ENCODE measurements around the gene LRRK2.

LRRK2 gene

DNA sequence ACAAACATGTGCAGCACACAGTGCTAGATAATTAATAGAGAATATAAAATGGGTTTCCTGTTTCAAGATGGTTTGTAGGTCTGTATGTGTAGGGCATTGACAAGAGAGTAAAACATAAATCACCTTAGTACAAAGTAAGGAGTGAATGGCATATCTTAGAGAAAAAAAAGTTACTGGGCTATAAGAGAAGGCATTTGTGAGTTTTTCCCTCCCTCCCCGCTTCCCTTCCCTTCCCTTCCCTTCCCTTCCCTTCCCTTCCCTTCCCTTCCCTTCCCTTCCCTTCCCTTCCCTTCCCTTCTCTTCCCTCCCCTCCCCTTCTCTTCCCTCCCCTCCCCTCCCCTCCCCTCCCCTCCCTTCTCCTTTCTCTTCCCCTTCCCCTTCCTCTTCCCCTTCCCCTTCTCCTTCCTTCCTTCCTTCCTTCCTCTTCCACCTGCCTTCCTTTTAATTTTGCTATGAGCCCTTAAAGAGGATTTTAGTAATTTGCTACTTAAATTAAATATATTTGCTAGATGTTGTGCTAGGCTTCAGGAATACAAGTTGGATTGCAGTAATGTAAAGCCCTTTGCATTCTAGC lies 57.1 kb downstream of the LRRK2 start:
- Histone ChIP-seq H3K4me3 (ENCODE audit: low read length) (no peak overlapping the region), H3K27ac (ENCODE audit: low read length) (no peak overlapping the region), H3K27me3 (ENCODE audit: control insufficient read depth, insufficient read depth, low read length) (no peaks in the 10 kb centered on the region), H3K9me3 (ENCODE audit: control insufficient read depth, insufficient read depth, low read length) (no peaks in the 10 kb centered on the region), H3K4me1 (ENCODE audit: control insufficient read depth, insufficient read depth, low read length) (no peaks in the 10 kb centered on the region), H3K36me3 (ENCODE audit: control insufficient read depth, insufficient read depth, low read length) (no peaks in the 10 kb centered on the region)
- no peak for DNase-seq (ENCODE audit: low read depth, low spot score)
- WGBS (ENCODE audit: insufficient coverage, insufficient read length): no CpG with 5 or more reads among the region's 1 CpG

DNA sequence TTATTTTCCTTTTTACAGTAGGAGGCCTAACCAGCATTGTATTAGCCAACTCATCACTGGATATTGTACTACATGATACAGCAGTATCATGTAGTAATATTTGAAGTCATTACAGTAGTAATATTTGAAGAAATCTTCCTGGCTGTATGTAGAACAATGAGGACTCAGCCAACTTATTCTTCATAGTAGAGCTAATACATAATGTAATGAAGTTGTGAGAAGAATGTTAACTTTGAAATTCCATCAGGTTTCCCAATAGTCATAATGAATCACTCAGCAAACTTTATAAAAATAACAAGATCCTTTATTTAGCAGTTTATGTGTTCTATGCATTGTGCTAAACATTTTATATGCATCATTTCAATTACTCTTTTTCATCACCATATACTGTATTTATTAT lies 61.8 kb downstream of the LRRK2 start:
- H3K9me3 ChIP-seq (ENCODE audit: control insufficient read depth, insufficient read depth, low read length): no peaks in the 10 kb centered on the region
- H3K4me3 ChIP-seq (ENCODE audit: low read length): no peak overlapping the region
- DNase-seq (ENCODE audit: low read depth, low spot score): no peak
- H3K36me3 ChIP-seq (ENCODE audit: control insufficient read depth, insufficient read depth, low read length): no peaks in the 10 kb centered on the region
- no peak overlapping the region for H3K27ac ChIP-seq (ENCODE audit: low read length)
- no peaks in the 10 kb centered on the region for H3K27me3 ChIP-seq (ENCODE audit: control insufficient read depth, insufficient read depth, low read length)
- H3K4me1 ChIP-seq (ENCODE audit: control insufficient read depth, insufficient read depth, low read length): no peaks in the 10 kb centered on the region

DNA sequence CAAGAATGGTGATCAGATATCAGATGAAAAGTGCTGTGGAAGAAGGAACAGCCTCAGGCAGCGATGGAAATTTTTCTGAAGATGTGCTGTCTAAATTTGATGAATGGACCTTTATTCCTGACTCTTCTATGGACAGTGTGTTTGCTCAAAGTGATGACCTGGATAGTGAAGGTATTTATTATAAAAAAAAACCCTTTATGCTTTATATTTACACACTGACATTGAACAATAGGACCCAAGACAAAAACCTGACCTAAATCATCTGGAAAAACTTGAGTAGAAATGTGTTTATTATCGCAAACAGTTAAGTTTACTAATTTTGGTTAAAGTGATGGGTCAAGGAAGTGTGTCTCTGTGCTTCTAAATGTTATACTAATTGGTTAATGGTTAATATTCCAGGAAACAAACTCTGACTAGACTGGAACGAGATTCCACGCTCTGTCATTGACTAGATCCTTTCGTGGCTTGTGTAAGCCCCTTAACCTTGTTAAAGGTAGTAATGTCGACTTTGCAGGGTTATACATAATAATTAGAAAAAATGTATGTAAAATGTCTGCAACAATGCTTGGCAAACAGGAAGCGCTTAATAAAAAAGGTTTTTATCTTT lies 62.7 kb downstream of the LRRK2 start:
- Histone ChIP-seq H3K27me3 (ENCODE audit: control insufficient read depth, insufficient read depth, low read length) (no peaks in the 10 kb centered on the region), H3K4me1 (ENCODE audit: control insufficient read depth, insufficient read depth, low read length) (no peaks in the 10 kb centered on the region), H3K36me3 (ENCODE audit: control insufficient read depth, insufficient read depth, low read length) (no peaks in the 10 kb centered on the region), H3K27ac (ENCODE audit: low read length) (no peak overlapping the region), H3K9me3 (ENCODE audit: control insufficient read depth, insufficient read depth, low read length) (no peaks in the 10 kb centered on the region), H3K4me3 (ENCODE audit: low read length) (no peak overlapping the region)
- no peak for DNase-seq (ENCODE audit: low read depth, low spot score)
- no CpG with 5 or more reads among the region's 7 CpGs for WGBS (ENCODE audit: insufficient coverage, insufficient read length)

DNA sequence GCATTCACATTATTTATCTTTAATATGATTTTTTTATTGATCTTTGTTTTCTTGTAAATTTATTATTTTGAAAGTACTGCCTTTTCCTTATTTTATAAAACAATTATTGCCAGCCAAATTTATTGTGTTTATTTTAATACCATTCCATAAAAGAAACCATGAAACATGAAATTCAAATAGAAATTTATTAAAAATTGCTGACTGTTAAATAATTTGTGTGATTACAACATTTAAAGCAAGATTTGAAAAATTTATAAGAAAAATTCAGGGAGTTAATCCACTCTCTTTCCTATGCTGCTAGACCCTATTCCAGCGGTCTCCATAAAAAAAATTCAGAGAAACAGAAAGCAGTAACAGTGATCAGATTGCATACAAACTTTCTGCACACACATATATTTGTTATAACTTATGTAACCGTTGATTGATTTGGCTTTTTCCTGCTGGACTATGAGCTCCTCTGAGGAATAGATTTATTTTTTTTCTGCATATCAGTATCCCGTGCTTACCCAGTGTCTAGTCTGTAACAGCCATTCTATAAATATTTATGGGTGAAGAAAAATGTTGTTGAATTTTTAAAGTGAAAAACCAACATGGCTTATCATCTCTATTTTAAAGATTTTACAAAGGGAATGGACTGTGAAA lies 68.1 kb downstream of the LRRK2 start:
- Histone ChIP-seq H3K4me3 (ENCODE audit: low read length) (no peak overlapping the region), H3K36me3 (ENCODE audit: control insufficient read depth, insufficient read depth, low read length) (no peaks in the 10 kb centered on the region), H3K9me3 (ENCODE audit: control insufficient read depth, insufficient read depth, low read length) (no peaks in the 10 kb centered on the region), H3K27ac (ENCODE audit: low read length) (no peak overlapping the region), H3K27me3 (ENCODE audit: control insufficient read depth, insufficient read depth, low read length) (no peaks in the 10 kb centered on the region), H3K4me1 (ENCODE audit: control insufficient read depth, insufficient read depth, low read length) (no peaks in the 10 kb centered on the region)
- no peak for DNase-seq (ENCODE audit: low read depth, low spot score)
- no CpG with 5 or more reads among the region's 3 CpGs for WGBS (ENCODE audit: insufficient coverage, insufficient read length)

DNA sequence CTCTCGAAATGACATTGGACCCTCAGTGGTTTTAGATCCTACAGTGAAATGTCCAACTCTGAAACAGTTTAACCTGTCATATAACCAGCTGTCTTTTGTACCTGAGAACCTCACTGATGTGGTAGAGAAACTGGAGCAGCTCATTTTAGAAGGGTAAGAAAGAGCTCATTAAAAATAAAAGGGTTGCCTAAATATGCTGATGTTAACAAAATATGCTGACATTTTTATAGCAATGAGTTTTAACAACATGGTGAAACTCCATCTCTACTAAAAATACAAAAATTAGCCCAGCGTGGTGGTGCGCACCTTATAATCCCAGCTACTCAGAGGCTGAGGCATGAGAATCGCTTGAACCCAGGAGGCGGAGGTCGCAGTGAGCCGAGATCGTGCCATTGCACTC lies 73.5 kb downstream of the LRRK2 start:
- no peaks in the 10 kb centered on the region for H3K9me3 ChIP-seq (ENCODE audit: control insufficient read depth, insufficient read depth, low read length)
- H3K27me3 ChIP-seq (ENCODE audit: control insufficient read depth, insufficient read depth, low read length): no peaks in the 10 kb centered on the region
- WGBS (ENCODE audit: insufficient coverage, insufficient read length): no CpG with 5 or more reads among the region's 8 CpGs
- no peak overlapping the region for H3K27ac ChIP-seq (ENCODE audit: low read length)
- no peak for DNase-seq (ENCODE audit: low read depth, low spot score)
- H3K36me3 ChIP-seq (ENCODE audit: control insufficient read depth, insufficient read depth, low read length): no peaks in the 10 kb centered on the region
- no peaks in the 10 kb centered on the region for H3K4me1 ChIP-seq (ENCODE audit: control insufficient read depth, insufficient read depth, low read length)
- H3K4me3 ChIP-seq (ENCODE audit: low read length): no peak overlapping the region

DNA sequence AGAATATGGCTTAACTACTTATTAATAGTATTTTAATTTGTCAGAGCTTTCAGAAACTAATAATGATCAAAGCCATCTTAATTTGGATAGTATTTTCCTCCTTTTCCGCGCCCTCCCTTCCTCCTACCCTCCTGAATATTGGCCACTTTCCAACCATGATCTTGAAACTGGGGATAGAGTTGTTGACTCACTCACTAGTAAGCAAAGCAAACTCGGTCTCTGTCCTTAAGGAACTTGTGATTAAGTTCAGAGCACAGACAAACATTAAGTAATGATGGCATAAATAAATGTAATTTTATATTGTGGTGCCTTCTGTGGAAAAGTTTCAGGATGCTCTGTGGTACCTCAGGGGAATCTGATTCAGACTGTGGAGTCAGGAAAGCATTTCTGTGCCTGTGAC lies 75.7 kb downstream of the LRRK2 start:
- no peak overlapping the region for H3K27ac ChIP-seq (ENCODE audit: low read length)
- no CpG with 5 or more reads among the region's 3 CpGs for WGBS (ENCODE audit: insufficient coverage, insufficient read length)
- no peak for DNase-seq (ENCODE audit: low read depth, low spot score)

DNA sequence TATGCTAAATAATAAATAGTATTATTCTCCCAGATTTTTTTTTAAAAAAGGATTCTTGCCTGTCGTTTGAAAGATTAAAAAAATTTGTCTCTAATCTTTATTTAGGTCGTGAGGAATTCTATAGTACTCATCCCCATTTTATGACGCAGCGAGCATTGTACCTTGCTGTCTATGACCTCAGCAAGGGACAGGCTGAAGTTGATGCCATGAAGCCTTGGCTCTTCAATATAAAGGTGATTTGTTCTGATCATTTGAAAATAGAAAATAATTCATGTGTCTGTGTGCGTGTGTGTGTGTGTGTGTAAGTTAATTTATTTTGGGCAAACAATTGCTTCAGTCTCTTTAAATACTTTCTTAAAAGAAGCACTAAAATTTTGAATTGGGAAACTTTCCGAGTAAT lies 84.2 kb downstream of the LRRK2 start:
- WGBS (ENCODE audit: insufficient coverage, insufficient read length): no CpG with 5 or more reads among the region's 6 CpGs
- Histone ChIP-seq H3K9me3 (ENCODE audit: control insufficient read depth, insufficient read depth, low read length) (no peaks in the 10 kb centered on the region), H3K27ac (ENCODE audit: low read length) (no peak overlapping the region), H3K4me1 (ENCODE audit: control insufficient read depth, insufficient read depth, low read length) (no peaks in the 10 kb centered on the region), H3K36me3 (ENCODE audit: control insufficient read depth, insufficient read depth, low read length) (no peaks in the 10 kb centered on the region), H3K27me3 (ENCODE audit: control insufficient read depth, insufficient read depth, low read length) (no peaks in the 10 kb centered on the region), H3K4me3 (ENCODE audit: low read length) (no peak overlapping the region)
- no peak for DNase-seq (ENCODE audit: low read depth, low spot score)

More for the DNA sequence above, 75.7 kb downstream of the LRRK2 start:
- Histone ChIP-seq H3K4me3 (ENCODE audit: low read length) (no peak overlapping the region), H3K4me1 (ENCODE audit: control insufficient read depth, insufficient read depth, low read length) (no peaks in the 10 kb centered on the region), H3K9me3 (ENCODE audit: control insufficient read depth, insufficient read depth, low read length) (no peaks in the 10 kb centered on the region), H3K27me3 (ENCODE audit: control insufficient read depth, insufficient read depth, low read length) (no peaks in the 10 kb centered on the region), H3K36me3 (ENCODE audit: control insufficient read depth, insufficient read depth, low read length) (no peaks in the 10 kb centered on the region)

DNA sequence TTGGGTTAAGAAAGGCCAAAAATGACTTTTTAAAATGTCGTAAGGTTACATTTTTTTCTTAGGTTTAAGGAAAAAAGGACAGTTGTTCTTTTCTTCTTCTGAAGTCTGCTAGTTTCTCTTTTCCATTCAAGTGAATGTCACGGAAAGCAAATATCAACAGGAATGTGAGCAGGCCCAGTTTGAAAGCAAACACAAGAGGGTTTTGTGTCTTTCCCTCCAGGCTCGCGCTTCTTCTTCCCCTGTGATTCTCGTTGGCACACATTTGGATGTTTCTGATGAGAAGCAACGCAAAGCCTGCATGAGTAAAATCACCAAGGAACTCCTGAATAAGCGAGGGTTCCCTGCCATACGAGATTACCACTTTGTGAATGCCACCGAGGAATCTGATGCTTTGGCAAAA lies 85.4 kb downstream of the LRRK2 start:
- no peaks in the 10 kb centered on the region for H3K4me1 ChIP-seq (ENCODE audit: control insufficient read depth, insufficient read depth, low read length)
- no CpG with 5 or more reads among the region's 9 CpGs for WGBS (ENCODE audit: insufficient coverage, insufficient read length)
- H3K4me3 ChIP-seq (ENCODE audit: low read length): no peak overlapping the region
- no peak for DNase-seq (ENCODE audit: low read depth, low spot score)
- no peaks in the 10 kb centered on the region for H3K36me3 ChIP-seq (ENCODE audit: control insufficient read depth, insufficient read depth, low read length)
- no peak overlapping the region for H3K27ac ChIP-seq (ENCODE audit: low read length)
- H3K27me3 ChIP-seq (ENCODE audit: control insufficient read depth, insufficient read depth, low read length): no peaks in the 10 kb centered on the region
- no peaks in the 10 kb centered on the region for H3K9me3 ChIP-seq (ENCODE audit: control insufficient read depth, insufficient read depth, low read length)

DNA sequence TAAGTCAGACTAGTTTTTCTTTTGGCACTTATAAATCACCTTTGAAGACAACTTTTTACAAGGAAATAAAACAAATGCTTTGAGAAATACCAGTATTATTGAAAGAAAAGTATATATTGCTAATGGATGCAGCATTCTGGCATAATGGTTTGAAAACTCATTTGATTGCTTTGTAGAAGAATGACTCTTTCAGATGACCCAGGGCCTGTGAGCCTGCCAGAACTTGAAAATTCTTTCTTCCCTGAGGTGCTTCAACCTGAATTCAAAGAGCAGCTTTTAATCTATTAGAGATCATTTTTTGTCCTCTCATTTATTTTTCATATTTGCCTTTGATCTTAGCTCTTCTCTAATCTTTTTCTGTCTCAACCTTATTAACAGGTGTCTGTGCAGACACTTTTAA lies 87.4 kb downstream of the LRRK2 start:
- H3K36me3 ChIP-seq (ENCODE audit: control insufficient read depth, insufficient read depth, low read length): no peaks in the 10 kb centered on the region
- DNase-seq (ENCODE audit: low read depth, low spot score): no peak
- no peaks in the 10 kb centered on the region for H3K27me3 ChIP-seq (ENCODE audit: control insufficient read depth, insufficient read depth, low read length)
- H3K9me3 ChIP-seq (ENCODE audit: control insufficient read depth, insufficient read depth, low read length): no peaks in the 10 kb centered on the region
- H3K27ac ChIP-seq (ENCODE audit: low read length): no peak overlapping the region
- H3K4me1 ChIP-seq (ENCODE audit: control insufficient read depth, insufficient read depth, low read length): no peaks in the 10 kb centered on the region
- H3K4me3 ChIP-seq (ENCODE audit: low read length): no peak overlapping the region

DNA sequence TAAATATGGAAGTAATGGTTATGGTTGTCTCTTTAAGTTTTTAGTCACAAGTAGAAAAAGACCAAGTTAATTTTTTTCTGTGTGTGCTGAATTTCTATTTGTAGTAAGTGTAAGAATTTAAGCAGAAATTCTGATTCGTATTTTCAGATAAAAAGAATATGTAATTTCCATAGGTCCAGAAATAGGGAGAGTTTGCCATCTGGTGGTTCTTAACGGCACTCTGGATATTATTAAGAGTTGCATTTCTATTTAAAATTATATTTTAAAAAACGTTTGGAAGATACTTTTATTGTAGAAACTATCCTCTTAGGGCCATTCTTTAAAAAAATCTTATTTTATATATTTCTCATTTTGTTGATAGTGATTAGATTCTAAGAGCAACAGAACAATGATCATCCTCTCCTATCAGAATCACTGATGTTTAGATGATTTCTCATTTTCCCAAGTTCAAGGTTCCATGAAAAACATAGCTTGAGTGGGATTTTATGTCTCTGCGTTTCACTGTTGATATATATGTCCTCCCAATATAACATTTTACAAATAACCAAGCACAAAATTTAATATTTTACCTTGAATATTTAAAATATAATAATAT lies 88.3 kb downstream of the LRRK2 start:
- Histone ChIP-seq H3K27ac (ENCODE audit: low read length) (no peak overlapping the region), H3K4me1 (ENCODE audit: control insufficient read depth, insufficient read depth, low read length) (no peaks in the 10 kb centered on the region), H3K9me3 (ENCODE audit: control insufficient read depth, insufficient read depth, low read length) (no peaks in the 10 kb centered on the region), H3K27me3 (ENCODE audit: control insufficient read depth, insufficient read depth, low read length) (no peaks in the 10 kb centered on the region), H3K36me3 (ENCODE audit: control insufficient read depth, insufficient read depth, low read length) (no peaks in the 10 kb centered on the region), H3K4me3 (ENCODE audit: low read length) (no peak overlapping the region)
- no CpG with 5 or more reads among the region's 4 CpGs for WGBS (ENCODE audit: insufficient coverage, insufficient read length)
- no peak for DNase-seq (ENCODE audit: low read depth, low spot score)

DNA sequence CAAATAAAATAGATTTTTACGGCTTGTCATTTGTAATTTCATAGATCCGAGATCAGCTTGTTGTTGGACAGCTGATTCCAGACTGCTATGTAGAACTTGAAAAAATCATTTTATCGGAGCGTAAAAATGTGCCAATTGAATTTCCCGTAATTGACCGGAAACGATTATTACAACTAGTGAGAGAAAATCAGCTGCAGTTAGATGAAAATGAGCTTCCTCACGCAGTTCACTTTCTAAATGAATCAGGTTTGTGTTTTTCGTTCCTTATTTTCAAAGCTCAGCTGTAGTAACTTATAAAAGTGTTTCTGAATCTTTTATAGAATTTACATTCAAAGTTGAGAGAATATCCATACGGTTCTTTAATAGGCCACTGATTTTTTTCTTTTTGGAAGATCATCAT lies 89.1 kb downstream of the LRRK2 start:
- no peak for DNase-seq (ENCODE audit: low read depth, low spot score)
- Histone ChIP-seq H3K36me3 (ENCODE audit: control insufficient read depth, insufficient read depth, low read length) (no peaks in the 10 kb centered on the region), H3K4me3 (ENCODE audit: low read length) (no peak overlapping the region), H3K4me1 (ENCODE audit: control insufficient read depth, insufficient read depth, low read length) (no peaks in the 10 kb centered on the region), H3K27ac (ENCODE audit: low read length) (no peak overlapping the region), H3K9me3 (ENCODE audit: control insufficient read depth, insufficient read depth, low read length) (no peaks in the 10 kb centered on the region), H3K27me3 (ENCODE audit: control insufficient read depth, insufficient read depth, low read length) (no peaks in the 10 kb centered on the region)
- WGBS (ENCODE audit: insufficient coverage, insufficient read length): no CpG with 5 or more reads among the region's 10 CpGs

All from iPS DF 6.9 (cell line).